ENCODE measurements around the gene SSC5D.
"Not testable (repeated sequence)": the region's sequence is repeated elsewhere in the genome, so short reads cannot be mapped to it uniquely, and the experiment has no call there.

SSC5D gene

DNA sequence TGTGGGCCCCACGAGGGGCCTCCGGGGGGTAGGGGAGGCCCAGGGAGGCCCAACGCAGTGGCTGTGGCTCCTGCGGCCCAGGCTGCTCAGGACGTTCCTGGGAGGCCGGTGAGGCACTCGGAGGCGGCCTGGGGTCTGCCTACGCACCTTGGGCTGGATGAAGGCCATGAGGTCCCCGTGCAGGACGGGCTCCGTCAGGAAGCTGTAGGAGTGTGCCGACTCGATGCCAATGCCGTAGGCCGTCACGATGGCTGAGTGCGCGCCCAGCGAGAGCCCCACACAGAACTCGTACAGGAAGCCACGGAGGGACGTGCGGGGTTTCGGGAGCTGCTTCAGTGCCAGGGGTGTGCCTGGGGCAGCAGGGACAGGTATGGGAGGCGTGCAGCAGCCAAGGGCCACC, 42.8 kb downstream of the SSC5D start:
- TF ChIP-seq SPI1 (IDR thresholded peaks at IDR 0.05; ENCODE audit: low read depth, low read length): no peak
- no peak for TF ChIP-seq TAF1 (IDR thresholded peaks at IDR 0.05; ENCODE audit: low read depth, low read length)
- no peak for TF ChIP-seq POU2F2 (IDR thresholded peaks at IDR 0.05; ENCODE audit: low read depth, low read length)
- no peak for TF ChIP-seq POLR2A (IDR thresholded peaks at IDR 0.05; ENCODE audit: low read depth, low read length)
- TF ChIP-seq PAX5 (IDR thresholded peaks at IDR 0.05; ENCODE audit: insufficient read depth, low read length, severe bottlenecking): no peak
- no peak for TF ChIP-seq POLR2AphosphoS5 (IDR thresholded peaks at IDR 0.05; ENCODE audit: low read depth, low read length)
- no peak for DNase-seq (ENCODE audit: insufficient read length, low spot score)
- FAIRE-seq: no peak

DNA sequence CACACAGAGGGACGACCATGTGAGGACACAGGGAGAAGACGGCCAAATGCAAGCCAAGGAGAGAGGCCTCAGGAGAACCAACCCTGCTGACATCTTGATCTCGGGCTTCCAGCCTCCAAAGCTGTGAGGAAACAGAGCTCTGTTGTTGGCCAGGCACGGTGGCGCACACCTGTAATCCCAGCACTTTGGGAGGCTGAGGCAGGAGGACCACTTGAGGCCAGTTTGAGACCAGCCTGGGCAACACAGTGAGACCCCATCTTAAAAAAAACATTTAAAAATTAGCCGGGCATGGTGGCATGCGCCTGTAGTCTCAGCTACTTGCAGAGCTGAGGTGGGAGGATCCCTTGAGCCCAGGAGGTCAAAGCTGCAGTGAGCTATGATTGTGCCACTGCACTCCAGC, 46.0 kb downstream of the SSC5D start:
- DNase-seq (ENCODE audit: insufficient read length, low spot score); FAIRE-seq: not testable (repeated sequence)

DNA sequence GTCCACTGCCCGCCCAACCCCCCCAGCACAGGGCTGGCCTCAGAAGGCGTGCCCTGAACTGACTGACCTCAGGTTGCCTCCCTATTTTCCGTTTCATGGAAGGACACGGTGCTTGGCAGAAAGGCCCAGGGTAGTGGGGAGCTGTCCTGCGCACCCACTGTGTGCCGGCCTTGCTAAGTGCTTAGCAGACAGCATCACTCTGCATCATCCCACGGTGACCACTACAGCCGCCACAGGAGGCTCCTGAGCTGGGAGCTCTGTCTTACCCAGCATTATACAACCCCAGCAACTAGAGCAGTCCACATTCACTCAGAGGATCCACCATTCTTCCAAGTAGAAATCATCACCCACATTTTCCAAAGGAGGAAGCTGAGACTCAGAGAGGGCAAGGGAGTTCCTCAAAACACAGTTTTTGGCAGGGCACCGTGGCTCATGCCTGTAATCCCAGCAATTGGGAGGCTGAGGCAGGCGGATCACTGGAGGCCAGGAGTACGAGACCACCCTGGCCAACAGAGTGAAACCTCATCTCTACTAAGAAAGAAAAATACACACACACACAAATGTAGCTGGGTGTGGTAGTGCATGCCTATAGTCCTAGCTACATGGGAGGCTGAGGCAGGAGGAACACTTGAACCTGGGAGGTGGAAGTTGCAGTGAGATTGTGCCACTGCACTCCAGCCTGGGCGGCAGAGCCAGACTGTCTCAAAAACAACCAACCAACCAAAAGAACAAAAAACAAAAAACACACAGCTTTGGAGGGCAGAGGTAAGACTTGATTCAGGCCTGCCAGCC, 47.1 kb downstream of the SSC5D start:
- DNase-seq (ENCODE audit: insufficient read length, low spot score) (no peak), FAIRE-seq (no peak)
- TF ChIP-seq POLR2A (IDR thresholded peaks at IDR 0.05; ENCODE audit: low read depth, low read length) (no peak), TAF1 (IDR thresholded peaks at IDR 0.05; ENCODE audit: low read depth, low read length) (no peak), POU2F2 (IDR thresholded peaks at IDR 0.05; ENCODE audit: low read depth, low read length) (no peak), SPI1 (IDR thresholded peaks at IDR 0.05; ENCODE audit: low read depth, low read length) (no peak)

DNA sequence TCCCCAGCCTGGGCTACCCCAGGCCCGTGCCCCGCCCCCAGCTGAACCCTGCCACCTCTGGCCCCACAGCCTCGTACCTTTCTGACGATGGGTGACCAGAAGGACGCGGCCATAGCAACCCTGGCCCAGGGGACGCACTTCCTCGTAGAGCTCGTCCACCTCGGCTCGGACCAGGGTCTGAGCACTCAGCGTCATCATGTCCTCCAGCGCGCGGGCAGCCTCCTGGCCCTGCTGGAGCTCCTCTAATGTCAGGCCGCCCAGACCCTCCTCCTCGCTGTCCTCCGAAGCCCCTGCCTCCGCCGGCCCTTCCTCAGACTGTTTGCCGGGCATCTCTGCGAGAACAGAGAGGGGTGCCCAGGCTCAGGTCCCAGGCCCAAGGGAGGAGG, 47.7 kb downstream of the SSC5D start:
- FAIRE-seq (no peak), DNase-seq (ENCODE audit: insufficient read length, low spot score) (no peak)
- no peak for TF ChIP-seq POLR2AphosphoS5 (IDR thresholded peaks at IDR 0.05; ENCODE audit: low read depth, low read length)
- no peak for TF ChIP-seq POU2F2 (IDR thresholded peaks at IDR 0.05; ENCODE audit: low read depth, low read length)
- no peak for TF ChIP-seq SPI1 (IDR thresholded peaks at IDR 0.05; ENCODE audit: low read depth, low read length)
- TF ChIP-seq PAX5 (IDR thresholded peaks at IDR 0.05; ENCODE audit: insufficient read depth, low read length, severe bottlenecking): no peak
- TF ChIP-seq TAF1 (IDR thresholded peaks at IDR 0.05; ENCODE audit: low read depth, low read length): no peak
- no peak for TF ChIP-seq POLR2A (IDR thresholded peaks at IDR 0.05; ENCODE audit: low read depth, low read length)

DNA sequence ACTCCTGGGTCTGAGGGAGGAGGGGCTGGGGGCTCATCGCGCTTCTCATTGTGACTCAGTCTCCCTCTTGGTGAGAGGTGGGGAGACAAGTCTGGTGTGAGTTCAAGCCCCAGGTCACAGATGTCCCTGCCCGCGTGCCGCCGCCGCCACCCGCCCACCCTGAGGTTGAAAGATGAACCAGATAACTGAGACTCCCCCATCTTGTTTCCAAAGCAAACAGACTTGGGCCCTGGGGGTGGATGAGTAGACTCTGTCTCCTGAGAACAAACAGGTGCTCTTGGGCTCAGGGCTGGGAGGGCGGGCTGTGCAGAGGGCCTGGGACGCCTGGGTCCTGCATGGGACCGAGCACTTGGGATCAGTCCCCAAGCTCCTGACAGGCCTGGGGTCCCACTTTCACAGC, 48.1 kb downstream of the SSC5D start:
- DNase-seq (ENCODE audit: insufficient read length, low spot score) (no peak), FAIRE-seq (no peak)
- TF ChIP-seq SPI1 (IDR thresholded peaks at IDR 0.05; ENCODE audit: low read depth, low read length) (no peak), POLR2AphosphoS5 (IDR thresholded peaks at IDR 0.05; ENCODE audit: low read depth, low read length) (no peak), POLR2A (IDR thresholded peaks at IDR 0.05; ENCODE audit: low read depth, low read length) (no peak), PAX5 (IDR thresholded peaks at IDR 0.05; ENCODE audit: insufficient read depth, low read length, severe bottlenecking) (no peak), TAF1 (IDR thresholded peaks at IDR 0.05; ENCODE audit: low read depth, low read length) (no peak), POU2F2 (IDR thresholded peaks at IDR 0.05; ENCODE audit: low read depth, low read length) (no peak)

GRCh38 chr19:55536951-55537740, 48.9 kb downstream of the SSC5D start, which contains the start of gene SBK2:
SBK2 (minus strand) TSS chr19:55537133; CDS start chr19:55536294, 839 bp downstream.
- FAIRE-seq (no peak), DNase-seq (ENCODE audit: insufficient read length, low spot score) (no peak)
- TF ChIP-seq POU2F2 (IDR thresholded peaks at IDR 0.05; ENCODE audit: low read depth, low read length) (no peak), TAF1 (IDR thresholded peaks at IDR 0.05; ENCODE audit: low read depth, low read length) (no peak), PAX5 (IDR thresholded peaks at IDR 0.05; ENCODE audit: insufficient read depth, low read length, severe bottlenecking) (no peak), SPI1 (IDR thresholded peaks at IDR 0.05; ENCODE audit: low read depth, low read length) (no peak), POLR2AphosphoS5 (IDR thresholded peaks at IDR 0.05; ENCODE audit: low read depth, low read length) (no peak), POLR2A (IDR thresholded peaks at IDR 0.05; ENCODE audit: low read depth, low read length) (no peak)

DNA sequence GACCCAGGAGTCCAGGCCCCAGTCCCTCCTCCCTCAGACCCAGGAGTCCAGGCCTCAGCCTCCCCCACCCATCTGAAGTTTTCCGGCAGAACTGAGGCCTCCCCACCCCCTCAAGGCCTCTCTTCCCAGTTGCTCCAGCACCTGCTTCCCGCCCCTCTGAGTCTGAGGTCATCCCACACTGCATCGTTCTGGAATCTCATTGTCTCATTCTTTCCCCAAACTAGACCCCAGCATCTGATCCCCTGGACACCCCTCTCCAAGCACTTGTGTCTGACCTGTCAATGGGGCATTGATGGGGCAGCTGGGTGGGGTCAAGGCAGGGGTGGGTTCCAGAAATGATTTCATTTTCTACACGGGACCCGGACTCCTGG, 49.5 kb downstream of the SSC5D start:
- DNase-seq (ENCODE audit: insufficient read length, low spot score): no peak
- no peak for FAIRE-seq
- TF ChIP-seq POLR2A (IDR thresholded peaks at IDR 0.05; ENCODE audit: low read depth, low read length) (no peak), PAX5 (IDR thresholded peaks at IDR 0.05; ENCODE audit: insufficient read depth, low read length, severe bottlenecking) (no peak), POU2F2 (IDR thresholded peaks at IDR 0.05; ENCODE audit: low read depth, low read length) (no peak), SPI1 (IDR thresholded peaks at IDR 0.05; ENCODE audit: low read depth, low read length) (no peak), POLR2AphosphoS5 (IDR thresholded peaks at IDR 0.05; ENCODE audit: low read depth, low read length) (no peak), TAF1 (IDR thresholded peaks at IDR 0.05; ENCODE audit: low read depth, low read length) (no peak)

GRCh38 chr19:55538132-55538531, 49.9 kb downstream of the SSC5D start:
- TF ChIP-seq POLR2A (IDR thresholded peaks at IDR 0.05; ENCODE audit: low read depth, low read length) (no peak), SPI1 (IDR thresholded peaks at IDR 0.05; ENCODE audit: low read depth, low read length) (no peak), PAX5 (IDR thresholded peaks at IDR 0.05; ENCODE audit: insufficient read depth, low read length, severe bottlenecking) (no peak), POLR2AphosphoS5 (IDR thresholded peaks at IDR 0.05; ENCODE audit: low read depth, low read length) (no peak), POU2F2 (IDR thresholded peaks at IDR 0.05; ENCODE audit: low read depth, low read length) (no peak), TAF1 (IDR thresholded peaks at IDR 0.05; ENCODE audit: low read depth, low read length) (no peak)
- FAIRE-seq (no peak), DNase-seq (ENCODE audit: insufficient read length, low spot score) (no peak)

- no peak for DNase-seq (ENCODE audit: insufficient read length, low spot score)
- TF ChIP-seq POU2F2 (IDR thresholded peaks at IDR 0.05; ENCODE audit: low read depth, low read length) (no peak), SPI1 (IDR thresholded peaks at IDR 0.05; ENCODE audit: low read depth, low read length) (no peak), PAX5 (IDR thresholded peaks at IDR 0.05; ENCODE audit: insufficient read depth, low read length, severe bottlenecking) (no peak), POLR2A (IDR thresholded peaks at IDR 0.05; ENCODE audit: low read depth, low read length) (no peak), POLR2AphosphoS5 (IDR thresholded peaks at IDR 0.05; ENCODE audit: low read depth, low read length) (no peak), TAF1 (IDR thresholded peaks at IDR 0.05; ENCODE audit: low read depth, low read length) (no peak)
- FAIRE-seq: no peak
These were observed 51.1 kb downstream of the SSC5D start for GRCh38 chr19:55539090-55539984.

Measured in GM12891 (cell line).